ENCODE data around the gene HNRNPA1L2.
"Not testable (repeated sequence)": the region's sequence is repeated elsewhere in the genome, so short reads cannot be mapped to it uniquely, and the experiment has no call there.

HNRNPA1L2 gene

DNA sequence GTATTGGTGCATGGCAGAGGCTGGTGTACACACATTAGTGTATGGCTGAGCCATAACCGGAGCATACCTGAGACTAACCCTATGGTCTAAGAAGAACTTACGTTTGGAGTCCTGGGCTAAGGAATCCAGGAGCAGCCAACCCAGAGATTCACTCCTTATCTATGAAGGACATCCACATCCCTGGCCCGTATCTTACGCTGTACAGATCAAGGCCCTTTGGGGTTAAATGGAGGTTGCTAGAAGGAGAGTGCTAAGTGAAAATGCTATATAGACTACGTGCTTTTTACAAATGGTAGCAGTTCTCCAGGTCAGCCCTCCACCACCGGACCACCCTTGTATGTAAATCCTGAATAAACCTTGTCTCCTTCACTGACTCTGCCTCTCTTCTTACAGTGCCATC is 8.5 kb downstream of the HNRNPA1L2 start:
- DNase-seq, result no peak

GRCh38 chr13:52651897-52652195 is 9.6 kb downstream of the HNRNPA1L2 start:
- DNase-seq, result peak; percentile 92

- DNase-seq, result peak; percentile 100
Observed at GRCh38 chr13:52652196-52652979, 10.2 kb downstream of the HNRNPA1L2 start, which contains the start of gene SUGT1. TSS of gene SUGT1 (plus strand) at chr13:52652836. CDS start at chr13:52652921, 85 bp downstream.

DNA sequence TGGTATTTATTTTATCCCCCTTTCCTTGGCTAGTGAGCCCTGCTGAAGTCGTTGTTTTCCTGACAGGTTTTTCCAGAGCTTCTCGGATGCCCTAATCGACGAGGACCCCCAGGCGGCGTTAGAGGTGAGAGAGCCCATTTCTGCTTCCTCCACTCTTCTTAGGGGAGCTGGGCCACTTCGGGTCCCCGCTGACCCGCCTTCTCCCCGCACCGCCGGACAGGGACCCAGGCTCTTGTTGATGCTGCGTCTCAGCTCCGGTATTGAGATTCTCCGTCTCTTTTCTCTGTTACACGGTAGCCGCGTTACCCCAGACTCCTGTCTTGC is 10.7 kb downstream of the HNRNPA1L2 start:
- no peak for DNase-seq

GRCh38 chr13:52659340-52659739 is 17.1 kb downstream of the HNRNPA1L2 start:
- no peak for DNase-seq

GRCh38 chr13:52664272-52664671 is 22.0 kb downstream of the HNRNPA1L2 start:
- no peak for DNase-seq

GRCh38 chr13:52665325-52665724 is 23.1 kb downstream of the HNRNPA1L2 start:
- no peak for DNase-seq

DNA sequence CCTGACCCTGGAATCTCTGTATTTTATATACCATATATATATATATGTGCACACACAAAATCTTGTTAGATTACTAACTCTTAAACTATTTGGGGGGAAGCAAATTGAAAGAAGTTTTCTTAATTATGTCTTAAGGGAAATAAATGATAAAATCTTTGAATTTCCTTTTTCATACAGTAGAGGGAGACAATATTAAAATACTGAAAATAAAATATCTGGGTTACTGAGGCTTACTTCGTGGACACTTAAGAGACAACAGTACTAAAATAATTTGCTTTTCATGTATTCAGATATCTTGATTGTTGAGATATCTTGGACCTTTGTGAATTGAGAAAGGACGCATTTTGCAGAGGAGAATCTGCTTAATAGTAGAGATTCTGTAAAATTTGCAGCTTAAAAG is 27.4 kb downstream of the HNRNPA1L2 start:
- DNase-seq, result no peak

- DNase-seq, result no peak
Observed at GRCh38 chr13:52670726-52671125, 28.5 kb downstream of the HNRNPA1L2 start.

DNA sequence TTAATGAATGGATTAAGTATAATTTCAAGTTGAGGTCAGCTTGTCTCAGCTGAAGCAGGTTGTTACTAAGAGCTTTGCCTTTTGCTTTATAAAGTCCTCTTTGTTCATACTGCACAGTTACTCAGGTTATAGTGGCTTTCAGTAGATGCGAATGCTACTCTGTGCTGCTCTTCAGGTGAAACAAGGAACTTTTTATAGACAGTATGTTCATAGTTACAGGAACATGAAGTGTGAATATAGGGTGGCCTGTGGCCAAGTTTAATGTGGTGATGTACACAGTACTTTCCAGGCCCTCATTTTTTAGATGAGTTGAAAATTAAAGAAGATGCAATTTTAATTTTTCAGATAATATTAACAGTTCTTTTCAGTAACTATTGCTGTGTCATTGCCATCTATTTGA is 31.2 kb downstream of the HNRNPA1L2 start:
- DNase-seq, result no peak

- no peak for DNase-seq
Observed at GRCh38 chr13:52677823-52678222, 35.6 kb downstream of the HNRNPA1L2 start.

- not testable (repeated sequence) for DNase-seq
Observed at GRCh38 chr13:52685806-52686205, 43.6 kb downstream of the HNRNPA1L2 start.

- no peak for DNase-seq
Observed at GRCh38 chr13:52686376-52686775, 44.1 kb downstream of the HNRNPA1L2 start.
